ENCODE measurements around the gene TMCO6. TPM values are rescaled to one million over a fixed set of nuclear protein-coding genes. Genes with fewer than 3 reads are reported as not detected.
"Not testable (repeated sequence)": the region's sequence is repeated elsewhere in the genome, so short reads cannot be mapped to it uniquely, and the experiment has no call there.

The TMCO6 gene
- polyA plus RNA-seq, 3 donors, result 9.8 to 45.5 (median 12.6) TPM

GRCh38 chr5:140637371-140638100 lies 1.7 kb upstream of the TMCO6 start:
- TF ChIP-seq CTCF (IDR thresholded peaks at IDR 0.05), result no peak
- intact Hi-C loops (cut with micrococcal nuclease), result loop anchor here in 1 of 2 donors (5.0 kb wide), 1 partner anchor 90 kb away; the partner anchor contains the start of gene EIF4EBP3
- 77% methylated on average over 4 of the region's 10 CpGs for WGBS (ENCODE audit: insufficient coverage)
- peaks cover 0 to 7% (median 3%) of the 10 kb centered on the region in 3 donors for H3K27me3 Mint-ChIP-seq (ENCODE audit: low read depth in 3 of 3)
- Histone ChIP-seq H4K20me1 (ENCODE audit: insufficient read depth, low read length) (peaks cover 10% of the 10 kb centered on the region), H2AFZ (ENCODE audit: insufficient read depth, low read depth, low read length, poor library complexity, severe bottlenecking) (no peak overlapping the region), H3K36me3 (replicated peaks in 1 of 2; ENCODE audit: control insufficient read depth in 1 of 2, insufficient read depth in 2 of 2, low read length in 2 of 2) (peaks cover 7% of the 10 kb centered on the region in 2 donors), H3K9ac (ENCODE audit: insufficient read depth, low read length, poor library complexity, severe bottlenecking) (no peak overlapping the region), H3K4me2 (replicated peaks; ENCODE audit: extremely low read depth, low read length, poor library complexity, severe bottlenecking) (no peak overlapping the region), H3K27ac (ENCODE audit: low read depth in 1 of 2, low read length in 2 of 2) (peak overlapping the region in 1 of 2 donors; percentile 86), H3K4me1 (ENCODE audit: control insufficient read depth in 1 of 2, insufficient read depth in 2 of 2, low read length in 2 of 2) (peaks cover 43 to 68% of the 10 kb centered on the region in 2 donors), H3K9me3 (replicated peaks in 1 of 2; ENCODE audit: control insufficient read depth in 1 of 2, insufficient read depth in 1 of 2, low read length in 2 of 2) (no peaks in the 10 kb centered on the region), H3K4me3 (replicated peaks in 1 of 3; ENCODE audit: low read depth in 2 of 3, low read length in 3 of 3) (no peak overlapping the region), H3K27me3 (ENCODE audit: control insufficient read depth in 2 of 2, insufficient read depth in 2 of 2, low read length in 2 of 2) (no peaks in the 10 kb centered on the region), H3K79me2 (ENCODE audit: insufficient read depth, low read length) (peaks cover 37% of the 10 kb centered on the region)
- peaks cover 12 to 20% of the 10 kb centered on the region in 2 donors for H3K36me3 Mint-ChIP-seq
- peak in 1 of 3 donors; percentile 26 for DNase-seq
- peak overlapping the region in 1 of 2 donors; percentile 30 for H3K4me3 Mint-ChIP-seq
- H3K9me3 Mint-ChIP-seq, result peaks cover 0 to 3% (median 0%) of the 10 kb centered on the region in 7 donors
- H3K4me1 Mint-ChIP-seq, result peaks cover 63% of the 10 kb centered on the region
- H3K27ac Mint-ChIP-seq, result peak overlapping the region in 6 of 7 donors; percentile 56 to 98 (median 94)

- intact Hi-C loops (cut with micrococcal nuclease), result loop anchor here in 1 of 2 donors (5.0 kb wide), 1 partner anchor 92 kb away; the partner anchor contains the start of gene EIF4EBP3
- H3K4me1 Mint-ChIP-seq, result peaks cover 56% of the 10 kb centered on the region
- H2AFZ ChIP-seq (ENCODE audit: insufficient read depth, low read depth, low read length, poor library complexity, severe bottlenecking), result peak overlapping the region; percentile 50
- H3K79me2 ChIP-seq (ENCODE audit: insufficient read depth, low read length), result peaks cover 28% of the 10 kb centered on the region
- H3K4me3 Mint-ChIP-seq, result peak overlapping the region; percentile 55 to 83
- peak overlapping the region; percentile 98 for H3K4me2 ChIP-seq (replicated peaks; ENCODE audit: extremely low read depth, low read length, poor library complexity, severe bottlenecking)
- peaks cover 39 to 60% of the 10 kb centered on the region in 2 donors for H3K4me1 ChIP-seq (ENCODE audit: control insufficient read depth in 1 of 2, insufficient read depth in 2 of 2, low read length in 2 of 2)
- H3K9me3 Mint-ChIP-seq; H3K27me3 ChIP-seq (ENCODE audit: control insufficient read depth in 2 of 2, insufficient read depth in 2 of 2, low read length in 2 of 2); H4K20me1 ChIP-seq (ENCODE audit: insufficient read depth, low read length); H3K9me3 ChIP-seq (replicated peaks in 1 of 2; ENCODE audit: control insufficient read depth in 1 of 2, insufficient read depth in 1 of 2, low read length in 2 of 2); H3K27me3 Mint-ChIP-seq (ENCODE audit: low read depth in 3 of 3); DNase-seq: not testable (repeated sequence)
- peak overlapping the region; percentile 37 for H3K9ac ChIP-seq (ENCODE audit: insufficient read depth, low read length, poor library complexity, severe bottlenecking)
- peaks cover 24 to 26% of the 10 kb centered on the region in 2 donors for H3K36me3 Mint-ChIP-seq
- H3K27ac ChIP-seq (ENCODE audit: low read depth in 1 of 2, low read length in 2 of 2), result peak overlapping the region; percentile 86 to 89
- peaks cover 16 to 18% of the 10 kb centered on the region in 2 donors for H3K36me3 ChIP-seq (replicated peaks in 1 of 2; ENCODE audit: control insufficient read depth in 1 of 2, insufficient read depth in 2 of 2, low read length in 2 of 2)
- H3K27ac Mint-ChIP-seq, result peak overlapping the region; percentile 92 to 98 (median 96)
- peak overlapping the region in 1 of 3 experiments; percentile 89 for H3K4me3 ChIP-seq (replicated peaks in 1 of 3; ENCODE audit: low read depth in 2 of 3, low read length in 3 of 3)
- WGBS (ENCODE audit: insufficient coverage), result 25% methylated on average over 7 of the region's 9 CpGs
Measured at GRCh38 chr5:140638898-140639147, 428 bp upstream of the TMCO6 start.

Measured in CD14-positive monocyte (primary cell).